Body of pancreas (tissue), 4 donors: Measurements from ENCODE around the gene ATXN7L3.
"Not testable (repeated sequence)": the region's sequence is repeated elsewhere in the genome, so short reads cannot be mapped to it uniquely, and the experiment has no call there.

ENCODE experiments used
- POLR2A ChIP-seq, 3 donors: fragments of 450-650 bp; IDR thresholded peaks; one replicate each; pipeline ENCODE4 v1.6.1; 2016; ENCODE audit warnings: antibody characterized with exemption in 3 of 3, mild to moderate bottlenecking in 2 of 3
- TF ChIP-seq, protein P1 (sequence below), 7 experiments: fragments of 450-650 bp in 4 of 7; fragments of 200-600 bp in 3 of 7; sonication (generic) in 3 of 7; IDR thresholded peaks; one replicate each; pipeline ENCODE4 v1.5.1; 2016 to 2019; ENCODE audit warnings: antibody characterized with exemption in 7 of 7

DNA sequence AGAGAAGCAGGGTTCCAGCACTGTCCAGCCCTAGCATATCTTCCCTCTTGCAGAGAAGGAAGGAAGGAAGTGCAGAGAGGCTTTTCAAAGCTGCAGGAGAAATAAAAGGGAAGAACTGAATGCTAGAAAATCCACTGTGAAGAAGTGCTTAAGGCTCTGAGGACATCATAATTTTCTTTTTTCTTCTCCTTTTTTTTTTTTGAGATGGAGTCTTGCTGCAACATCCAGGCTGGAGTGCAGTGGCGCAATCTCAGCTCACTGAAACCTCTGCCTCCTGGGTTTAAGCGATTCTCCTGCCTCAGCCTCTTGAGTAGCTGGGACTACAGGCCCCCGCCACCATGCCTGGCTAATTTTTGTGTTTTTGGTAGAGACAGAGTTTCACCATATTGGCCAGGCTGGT, 50.6 kb downstream of the ATXN7L3 start:
- TF ChIP-seq, protein P1, sequence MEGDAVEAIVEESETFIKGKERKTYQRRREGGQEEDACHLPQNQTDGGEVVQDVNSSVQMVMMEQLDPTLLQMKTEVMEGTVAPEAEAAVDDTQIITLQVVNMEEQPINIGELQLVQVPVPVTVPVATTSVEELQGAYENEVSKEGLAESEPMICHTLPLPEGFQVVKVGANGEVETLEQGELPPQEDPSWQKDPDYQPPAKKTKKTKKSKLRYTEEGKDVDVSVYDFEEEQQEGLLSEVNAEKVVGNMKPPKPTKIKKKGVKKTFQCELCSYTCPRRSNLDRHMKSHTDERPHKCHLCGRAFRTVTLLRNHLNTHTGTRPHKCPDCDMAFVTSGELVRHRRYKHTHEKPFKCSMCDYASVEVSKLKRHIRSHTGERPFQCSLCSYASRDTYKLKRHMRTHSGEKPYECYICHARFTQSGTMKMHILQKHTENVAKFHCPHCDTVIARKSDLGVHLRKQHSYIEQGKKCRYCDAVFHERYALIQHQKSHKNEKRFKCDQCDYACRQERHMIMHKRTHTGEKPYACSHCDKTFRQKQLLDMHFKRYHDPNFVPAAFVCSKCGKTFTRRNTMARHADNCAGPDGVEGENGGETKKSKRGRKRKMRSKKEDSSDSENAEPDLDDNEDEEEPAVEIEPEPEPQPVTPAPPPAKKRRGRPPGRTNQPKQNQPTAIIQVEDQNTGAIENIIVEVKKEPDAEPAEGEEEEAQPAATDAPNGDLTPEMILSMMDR (IDR thresholded peaks at IDR 0.05), result not testable (repeated sequence)
- not testable (repeated sequence) for TF ChIP-seq POLR2A (IDR thresholded peaks at IDR 0.05)
